Cardiac fibroblast (primary cell): Measurements from ENCODE around the gene MAS1L.

Experiments
- DNase-seq, 2 donors: peaks; one replicate each; pipeline versions ENCODE4 v3.0.0 to v3.0.0-alpha.2; 2010; ENCODE audit warnings: low read depth in 2 of 2
- H3K4me3 ChIP-seq, 2 donors: replicated peaks in 1 of 2; 1 replicate in 1 of 2; 2 replicates in 1 of 2; pipeline ENCODE4 v1.5.1; 2011; ENCODE audit warnings: low read depth in 2 of 2, low read length in 2 of 2, mild to moderate bottlenecking in 2 of 2, moderate library complexity in 1 of 2
- TF ChIP-seq, protein P1 (sequence below): IDR thresholded peaks from one replicate; pipeline ENCODE4 v1.5.1; 2011; ENCODE audit warnings: low read depth, mild to moderate bottlenecking, low read length, inconsistent platforms

Gene MAS1L

DNA sequence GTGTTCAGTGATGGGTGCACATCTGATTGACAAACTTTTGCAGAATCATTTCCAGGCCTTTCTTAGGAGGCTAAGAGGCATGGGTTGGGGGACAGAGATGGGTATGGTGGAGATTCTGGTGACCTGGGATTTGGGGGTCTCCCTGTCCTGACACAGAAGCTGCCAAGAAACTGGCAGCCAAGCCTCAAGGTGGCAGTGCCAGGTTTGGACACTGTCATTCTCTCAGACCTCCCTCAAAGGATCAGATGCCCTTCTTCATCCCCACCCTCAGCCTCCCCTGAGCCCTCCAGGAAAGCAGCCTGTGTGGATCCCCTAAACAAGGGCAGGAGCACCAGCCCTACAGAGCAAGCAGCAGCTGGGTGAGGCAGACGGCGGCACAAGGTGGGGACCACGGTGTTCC, 18.1 kb upstream of the MAS1L start:
- no peak for DNase-seq
- TF ChIP-seq, protein P1, sequence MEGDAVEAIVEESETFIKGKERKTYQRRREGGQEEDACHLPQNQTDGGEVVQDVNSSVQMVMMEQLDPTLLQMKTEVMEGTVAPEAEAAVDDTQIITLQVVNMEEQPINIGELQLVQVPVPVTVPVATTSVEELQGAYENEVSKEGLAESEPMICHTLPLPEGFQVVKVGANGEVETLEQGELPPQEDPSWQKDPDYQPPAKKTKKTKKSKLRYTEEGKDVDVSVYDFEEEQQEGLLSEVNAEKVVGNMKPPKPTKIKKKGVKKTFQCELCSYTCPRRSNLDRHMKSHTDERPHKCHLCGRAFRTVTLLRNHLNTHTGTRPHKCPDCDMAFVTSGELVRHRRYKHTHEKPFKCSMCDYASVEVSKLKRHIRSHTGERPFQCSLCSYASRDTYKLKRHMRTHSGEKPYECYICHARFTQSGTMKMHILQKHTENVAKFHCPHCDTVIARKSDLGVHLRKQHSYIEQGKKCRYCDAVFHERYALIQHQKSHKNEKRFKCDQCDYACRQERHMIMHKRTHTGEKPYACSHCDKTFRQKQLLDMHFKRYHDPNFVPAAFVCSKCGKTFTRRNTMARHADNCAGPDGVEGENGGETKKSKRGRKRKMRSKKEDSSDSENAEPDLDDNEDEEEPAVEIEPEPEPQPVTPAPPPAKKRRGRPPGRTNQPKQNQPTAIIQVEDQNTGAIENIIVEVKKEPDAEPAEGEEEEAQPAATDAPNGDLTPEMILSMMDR: no peak
- H3K4me3 ChIP-seq: no peak overlapping the region

DNA sequence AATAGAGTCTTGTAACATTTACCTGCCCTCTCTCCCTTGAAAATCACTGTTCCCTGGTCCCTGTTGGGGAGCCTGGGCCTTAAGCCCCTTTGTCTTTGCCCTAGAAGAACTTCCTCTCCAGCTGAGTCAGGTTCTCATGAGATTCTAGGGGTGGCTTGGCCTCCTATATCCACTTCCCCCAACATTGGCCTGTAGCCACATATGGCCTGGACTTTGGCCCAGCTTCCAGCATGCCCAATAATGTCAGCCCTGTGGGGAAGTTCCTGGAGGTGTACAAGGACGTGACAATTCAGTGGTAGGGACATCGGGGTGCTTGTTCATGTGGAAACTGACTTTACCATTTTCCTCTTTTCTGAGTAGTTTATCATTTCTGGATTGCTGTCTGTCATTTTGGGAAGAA, 17.2 kb upstream of the MAS1L start:
- TF ChIP-seq, protein P1: no peak
- peak in 1 of 2 donors; percentile 13 for DNase-seq
- H3K4me3 ChIP-seq: no peak overlapping the region

DNA sequence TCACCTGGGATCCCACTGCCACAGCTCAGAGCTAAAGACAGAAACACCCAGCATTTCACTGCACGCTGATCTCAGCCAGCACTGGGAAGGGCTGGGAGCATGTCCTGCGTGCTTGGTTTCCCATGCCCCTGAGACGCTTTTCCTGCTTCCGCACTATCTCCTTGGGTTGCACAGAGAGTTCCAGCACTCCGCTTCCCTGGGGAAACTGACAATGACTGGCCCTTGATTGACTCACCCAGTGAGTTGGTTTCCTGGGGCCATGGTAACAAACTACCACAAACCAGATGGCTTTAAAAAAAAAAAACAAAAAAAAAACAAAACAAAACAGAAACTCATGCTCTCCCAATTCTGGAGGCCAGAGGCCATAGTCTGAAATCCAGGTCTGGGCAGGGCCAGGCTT, 14.8 kb upstream of the MAS1L start:
- peak in 1 of 2 donors; percentile 87 for DNase-seq
- no peak overlapping the region for H3K4me3 ChIP-seq
- TF ChIP-seq, protein P1: no peak

DNA sequence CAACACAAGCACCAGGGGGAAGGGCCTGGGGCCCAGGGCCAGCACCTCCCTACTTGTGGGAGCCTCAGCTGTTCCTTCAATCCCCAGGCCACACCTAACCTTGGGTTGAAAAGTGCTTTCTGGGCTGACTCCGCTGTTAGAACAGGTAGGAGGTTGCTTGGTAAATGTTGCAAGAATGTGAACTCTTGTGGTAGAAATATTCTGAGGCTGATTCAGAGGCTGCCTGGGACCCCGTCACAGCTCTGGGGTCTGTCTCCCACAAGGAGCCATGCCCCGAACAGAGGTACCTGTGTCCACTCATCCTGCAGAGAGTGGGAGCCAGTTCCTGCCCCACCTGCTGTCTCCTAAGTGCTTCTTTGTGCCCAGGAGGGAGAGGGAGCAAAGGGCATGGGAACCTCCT, 14.4 kb upstream of the MAS1L start:
- DNase-seq: no peak
- no peak overlapping the region for H3K4me3 ChIP-seq
- TF ChIP-seq, protein P1: no peak

DNA sequence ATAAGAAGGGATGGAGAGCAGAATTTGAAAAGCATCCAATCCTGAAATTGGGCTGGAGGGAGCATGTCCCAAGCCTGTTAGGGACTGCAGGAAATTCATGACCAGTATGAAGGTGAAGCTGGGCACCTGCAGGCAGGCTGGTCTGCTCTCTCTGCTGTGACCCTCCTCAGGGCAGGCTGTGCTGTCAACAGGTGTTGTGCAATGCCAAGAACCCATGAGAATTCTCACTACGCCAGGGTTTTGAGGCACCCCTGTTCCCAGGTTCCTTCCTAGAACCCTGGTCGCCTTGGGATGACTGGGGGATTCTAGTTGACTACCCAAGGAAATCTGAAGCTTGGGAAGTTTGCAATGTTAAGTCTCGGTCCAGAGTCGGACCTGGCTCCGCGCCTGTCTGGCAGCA, 13.3 kb upstream of the MAS1L start:
- H3K4me3 ChIP-seq: no peak overlapping the region
- TF ChIP-seq, protein P1: no peak
- DNase-seq: no peak

DNA sequence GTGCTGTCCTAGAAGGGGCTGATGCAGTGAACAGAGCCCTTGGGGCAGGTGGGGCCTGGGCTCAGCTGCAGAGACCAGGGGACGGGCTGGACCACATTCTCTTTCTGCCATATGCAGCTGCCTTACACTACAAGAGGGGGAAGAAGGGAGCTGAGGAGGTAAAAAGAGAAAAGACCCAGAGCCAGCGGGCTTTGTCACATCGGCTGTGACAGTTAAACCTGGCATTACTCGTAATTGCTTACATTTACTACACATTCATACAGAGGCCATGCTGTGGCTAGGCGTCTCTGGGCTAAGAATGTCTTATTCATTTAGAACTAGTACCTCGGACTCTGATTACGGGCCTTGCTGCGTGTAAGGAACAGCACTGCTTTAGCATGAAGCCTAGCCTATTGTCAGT, 12.8 kb upstream of the MAS1L start:
- no peak overlapping the region for H3K4me3 ChIP-seq
- no peak for DNase-seq
- TF ChIP-seq, protein P1: no peak

DNA sequence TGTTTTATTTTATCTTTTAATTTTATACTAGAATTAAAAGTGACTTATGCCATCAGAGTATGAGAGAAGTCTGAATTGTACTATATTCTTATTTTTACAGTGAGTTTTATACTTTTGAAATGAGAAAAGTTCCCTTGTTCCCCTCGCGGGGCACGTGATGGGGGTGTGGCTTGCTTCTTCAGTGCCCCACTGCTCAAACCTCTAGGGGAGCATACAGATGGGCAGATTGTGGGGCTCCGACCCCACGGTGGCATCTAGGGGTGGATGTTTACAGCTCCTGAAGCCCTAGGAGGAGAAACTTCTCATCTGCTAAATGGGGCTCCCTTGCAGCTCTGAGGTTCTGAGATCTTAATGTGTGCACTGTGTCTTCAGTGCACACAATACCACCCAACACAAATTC, 11.9 kb upstream of the MAS1L start:
- TF ChIP-seq, protein P1: no peak
- DNase-seq: no peak
- H3K4me3 ChIP-seq: no peak overlapping the region
